GM18858 (cell line): ENCODE results near the gene ARID5A.
"Not testable (repeated sequence)": the region's sequence is repeated elsewhere in the genome, so short reads cannot be mapped to it uniquely, and the experiment has no call there.

ENCODE experiments used
- ATAC-seq: cut with Tn5 transposase; IDR thresholded peaks from one replicate; pipeline ENCODE4 v1.9.1; 2021; ENCODE audit not compliant: unreplicated experiment

ARID5A gene

DNA sequence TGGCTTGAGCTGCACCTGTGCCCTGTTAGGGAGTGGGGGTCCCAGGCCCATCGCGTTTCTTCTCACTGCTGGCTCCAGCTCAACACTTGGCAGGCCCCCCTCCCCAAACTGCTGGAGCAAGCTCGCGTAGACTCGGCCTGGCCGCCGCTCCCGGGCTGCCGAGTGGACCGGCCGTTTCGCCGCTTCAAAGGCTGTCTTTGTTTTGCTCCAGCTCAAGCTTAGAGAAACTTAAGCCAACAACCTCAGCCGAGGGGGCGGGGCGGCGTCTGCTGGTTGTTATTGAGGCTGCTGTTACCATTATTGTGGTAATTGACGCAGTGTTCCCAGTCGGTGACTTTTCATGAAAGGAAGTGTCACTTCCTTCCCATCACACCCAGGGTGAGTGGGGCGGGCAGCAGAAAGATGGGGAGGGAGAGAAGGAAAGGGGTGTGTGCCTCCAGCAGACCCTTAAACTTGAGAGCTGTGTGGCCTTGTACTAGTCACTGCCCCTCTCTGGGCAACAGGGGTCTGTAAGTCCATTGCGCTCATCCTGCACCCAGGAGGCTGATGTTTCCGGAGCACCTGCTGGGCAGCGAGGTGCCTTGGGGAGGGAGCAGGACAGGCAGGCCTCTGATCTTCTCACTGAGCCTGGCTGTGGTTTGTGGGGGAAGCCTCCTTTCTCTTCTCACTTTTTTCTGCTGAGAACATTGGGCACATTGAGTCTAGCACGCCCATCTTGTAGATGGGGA, 2.1 kb downstream of the ARID5A start:
- ATAC-seq, result no peak

DNA sequence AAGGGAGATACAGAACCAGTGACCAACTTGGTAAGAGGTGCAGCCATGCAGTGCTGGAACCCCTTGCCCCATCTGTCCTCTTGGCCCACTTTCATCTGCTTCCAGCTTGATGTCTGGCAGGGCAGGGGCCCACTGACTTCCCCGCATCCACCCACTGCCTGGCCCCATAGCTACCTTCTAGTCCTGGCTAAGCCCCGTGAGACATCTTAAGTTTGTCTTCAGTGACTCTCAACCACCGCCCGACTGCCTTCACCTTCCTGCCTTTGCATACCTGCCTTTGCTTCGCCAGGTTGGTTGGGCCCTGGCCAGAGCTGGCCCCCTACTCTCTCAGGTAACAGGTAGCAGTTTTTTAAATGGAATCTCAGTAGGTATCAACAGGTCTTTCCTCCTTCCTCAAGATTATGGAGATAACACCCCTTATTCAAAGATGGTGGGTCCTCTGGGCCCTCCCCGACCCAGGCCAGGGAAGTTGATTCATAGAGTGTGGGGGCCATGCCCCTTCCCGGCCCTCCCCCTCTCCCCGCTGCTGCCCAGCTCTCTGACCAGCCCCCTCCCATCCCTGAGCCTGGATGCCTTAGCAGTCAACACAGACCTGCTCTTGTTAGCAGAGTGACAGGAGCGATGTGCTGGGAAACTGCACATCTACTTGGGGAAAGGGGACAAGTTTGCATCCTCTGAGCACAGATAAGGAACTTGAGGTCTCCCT, 2.8 kb downstream of the ARID5A start:
- no peak for ATAC-seq

DNA sequence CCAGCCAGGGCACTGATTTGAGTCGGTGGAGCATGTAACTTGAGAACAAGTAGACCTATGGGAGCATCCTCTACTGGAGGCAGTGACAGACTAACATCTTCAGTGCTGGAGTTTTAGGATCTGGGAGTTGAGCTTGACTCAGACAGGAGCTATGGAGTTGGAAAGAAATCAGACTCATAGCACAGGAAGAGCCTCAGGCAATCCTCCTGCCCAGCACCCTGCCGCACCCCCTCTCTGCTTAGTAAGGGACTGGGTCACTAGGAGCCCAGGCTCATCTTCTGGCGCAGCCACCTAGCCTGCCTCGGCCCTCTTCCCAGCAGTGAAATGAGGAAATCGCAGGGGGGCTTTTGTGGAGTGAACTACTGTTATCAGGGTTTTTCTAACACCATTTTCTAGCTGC, 3.6 kb downstream of the ARID5A start:
- ATAC-seq, result no peak

DNA sequence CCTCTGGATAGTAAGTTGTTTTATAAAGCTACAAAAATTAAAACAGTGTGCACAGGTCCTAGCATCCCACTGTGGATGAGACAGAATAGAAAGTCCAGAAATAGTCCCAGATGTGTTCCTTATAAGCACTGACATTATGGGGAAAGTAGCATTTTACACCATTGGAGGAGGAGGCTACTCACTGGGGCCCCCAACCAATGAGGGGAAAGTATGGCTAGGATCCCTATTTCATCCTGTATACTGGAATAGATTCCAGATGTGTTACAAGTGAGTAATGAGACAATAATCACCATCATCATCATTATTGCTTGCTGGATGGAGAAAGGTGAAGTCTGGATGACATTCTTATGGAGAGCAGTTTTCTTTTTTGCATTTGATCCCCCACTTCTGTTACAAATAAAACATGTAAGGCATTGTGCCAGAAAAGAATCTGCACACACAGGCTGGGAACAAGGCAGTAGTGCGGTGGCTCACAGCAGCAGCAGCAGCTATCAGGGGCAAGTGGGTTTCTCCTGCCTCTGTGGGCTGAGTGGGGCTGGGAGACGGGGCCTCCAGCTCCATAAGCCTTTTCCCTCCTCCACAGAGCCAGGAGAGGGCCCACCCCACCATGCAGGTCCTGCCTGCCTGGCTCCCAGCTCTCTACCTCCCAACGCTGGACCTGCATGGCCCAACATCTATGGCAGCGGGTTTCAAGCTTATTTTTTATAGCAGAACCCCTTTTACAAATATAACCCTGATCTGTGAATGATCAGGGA, 5.0 kb downstream of the ARID5A start:
- no peak for ATAC-seq

DNA sequence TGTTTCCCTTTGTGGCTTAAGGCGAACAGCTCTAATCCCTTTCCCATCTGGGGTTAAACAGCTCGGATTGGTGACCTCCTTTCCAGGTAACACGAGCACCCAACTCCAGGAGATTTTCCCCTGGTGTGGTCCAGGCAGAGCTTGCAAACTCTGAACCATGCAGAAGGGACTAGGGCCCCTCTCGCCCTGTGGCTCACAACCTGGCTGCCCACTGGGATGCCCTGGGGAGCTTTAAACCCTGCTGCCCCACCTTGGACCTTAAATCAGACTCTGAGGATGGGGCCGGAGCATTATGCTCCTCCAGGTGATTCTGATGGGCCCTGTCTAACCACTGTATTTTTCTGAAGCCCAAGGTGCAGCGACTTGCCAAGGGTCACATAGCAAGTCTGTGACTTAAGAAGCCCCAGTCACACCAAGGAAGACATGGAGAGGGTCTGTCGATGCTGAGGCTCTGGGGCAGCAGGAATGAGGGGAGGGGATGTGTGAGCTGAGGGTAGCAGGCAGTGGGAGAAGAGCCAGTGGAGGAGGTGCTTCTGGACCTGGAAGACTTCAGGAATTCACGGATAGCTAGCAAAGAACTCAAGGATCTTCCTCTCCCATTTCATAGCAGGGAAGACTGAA, 5.9 kb downstream of the ARID5A start:
- ATAC-seq, result no peak

DNA sequence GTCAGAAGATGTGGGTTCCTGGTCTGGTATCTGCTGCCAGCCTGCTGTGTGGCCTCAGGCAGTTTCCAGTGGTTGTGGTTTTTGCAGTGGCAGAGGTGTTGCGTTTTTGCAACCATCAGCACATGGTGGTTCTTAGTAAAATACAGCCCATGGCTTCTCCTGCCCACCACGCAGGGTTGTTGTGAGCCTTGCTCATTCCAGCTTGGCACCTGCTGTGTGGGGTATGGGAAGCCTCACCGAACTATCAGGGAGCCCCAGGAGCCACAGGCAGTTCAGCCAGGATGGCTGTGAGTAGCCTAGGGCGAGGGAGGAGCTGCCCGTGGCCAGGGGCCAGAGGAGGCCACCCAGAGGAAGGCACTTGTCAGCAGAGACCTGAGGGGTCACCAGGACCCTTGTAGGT, 9.8 kb downstream of the ARID5A start:
- no peak for ATAC-seq

DNA sequence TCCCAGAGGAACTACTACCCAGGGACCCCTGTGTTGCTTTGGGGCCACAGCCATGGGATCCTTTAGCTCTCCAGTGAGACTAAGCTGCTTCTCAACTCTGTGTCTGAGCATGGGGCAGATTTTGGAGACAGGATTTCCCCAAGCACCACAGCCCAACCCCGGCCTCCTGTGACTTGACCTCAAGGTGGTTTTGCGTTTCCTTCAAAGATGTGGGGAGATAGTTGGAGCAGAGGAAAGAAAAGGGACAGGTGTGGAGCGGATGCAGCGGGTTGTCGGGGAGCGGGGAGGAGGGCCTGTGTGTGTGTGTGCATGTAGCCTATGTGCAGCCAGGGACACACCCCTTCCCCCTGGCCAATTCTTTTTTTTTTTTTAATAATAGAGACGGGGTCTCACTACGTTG, 10.2 kb downstream of the ARID5A start:
- ATAC-seq, result no peak

DNA sequence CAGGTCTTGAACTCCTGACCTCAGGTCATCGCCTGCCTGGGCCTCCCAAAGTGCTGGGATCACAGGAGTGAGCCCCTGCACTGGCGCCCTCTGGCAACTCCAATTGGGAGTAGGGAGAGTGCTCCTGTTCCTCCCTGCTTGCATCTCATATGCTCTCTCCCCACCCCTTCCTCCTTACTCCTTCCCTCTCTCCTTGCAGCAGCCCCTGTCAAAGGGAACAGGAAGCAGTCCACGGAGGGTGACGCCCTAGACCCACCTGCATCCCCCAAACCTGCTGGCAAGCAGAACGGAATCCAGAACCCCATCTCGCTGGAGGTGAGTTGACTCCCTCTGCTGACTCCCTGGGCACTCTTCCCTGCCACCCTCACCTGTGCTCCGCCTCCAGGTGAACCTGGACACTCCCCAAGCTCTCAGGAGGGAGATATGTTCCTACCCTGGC, 10.7 kb downstream of the ARID5A start:
- ATAC-seq, result no peak

DNA sequence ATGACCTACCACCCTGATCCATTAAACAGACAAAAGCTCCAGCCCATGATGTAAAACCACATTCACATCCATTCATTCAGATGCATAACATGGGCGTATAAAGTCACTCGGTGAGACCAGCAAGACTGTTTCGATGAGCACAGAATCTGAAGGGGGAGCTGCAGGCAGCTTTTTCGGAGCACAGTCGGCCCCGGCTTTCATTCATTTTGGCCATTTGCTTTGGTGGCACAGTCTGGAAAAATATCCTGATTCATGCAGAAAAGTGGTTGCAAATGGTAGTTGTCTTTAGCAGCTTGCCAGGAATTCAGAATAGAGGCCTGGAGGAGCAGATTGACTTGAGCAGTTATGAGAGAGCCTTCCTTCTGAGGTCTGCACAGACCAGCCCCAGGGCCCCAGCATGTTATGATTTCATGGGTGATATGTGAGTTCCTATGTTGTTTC, 11.2 kb downstream of the ARID5A start:
- no peak for ATAC-seq

DNA sequence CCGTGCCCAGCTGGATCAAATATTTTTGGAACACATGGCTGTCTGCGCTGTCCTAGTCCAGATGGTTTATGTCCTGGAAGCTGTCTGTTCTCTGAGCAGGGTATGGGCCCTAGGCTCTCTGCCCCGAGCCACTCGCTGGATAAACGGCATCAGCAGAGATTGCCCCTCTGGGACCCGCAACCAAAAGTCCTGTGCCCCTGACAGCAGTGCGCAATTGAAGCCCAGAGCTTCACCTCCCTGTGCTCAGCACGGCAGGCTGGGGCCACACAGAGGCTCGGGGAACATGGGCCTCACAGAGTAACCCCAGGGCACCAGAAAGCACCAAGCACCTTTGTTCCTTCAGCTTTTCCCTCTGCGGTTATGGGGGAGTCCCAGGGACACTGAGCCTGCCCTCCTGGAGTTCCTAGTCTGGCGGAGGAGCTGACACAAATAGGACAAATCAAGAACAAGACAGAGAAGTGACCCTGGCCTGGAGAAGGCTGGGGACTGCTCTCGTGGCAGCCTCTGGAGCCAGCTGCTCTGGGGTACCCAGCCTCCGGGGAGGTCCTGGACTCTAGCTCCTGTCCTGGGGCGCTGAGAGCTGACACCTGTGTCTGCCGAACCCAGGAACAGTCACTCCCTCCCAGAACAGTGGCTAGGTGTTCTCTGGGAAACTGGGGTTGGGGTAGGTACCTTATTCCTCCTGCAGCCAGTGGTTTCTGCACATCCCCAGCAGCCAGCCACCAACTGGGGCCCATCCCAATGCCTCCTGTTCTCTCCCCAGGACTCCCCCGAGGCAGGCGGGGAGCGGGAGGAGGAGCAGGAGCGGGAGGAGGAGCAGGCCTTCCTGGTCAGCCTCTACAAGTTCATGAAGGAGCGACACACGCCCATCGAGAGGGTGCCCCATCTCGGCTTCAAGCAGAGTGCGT, 12.3 kb downstream of the ARID5A start:
- ATAC-seq, result no peak

DNA sequence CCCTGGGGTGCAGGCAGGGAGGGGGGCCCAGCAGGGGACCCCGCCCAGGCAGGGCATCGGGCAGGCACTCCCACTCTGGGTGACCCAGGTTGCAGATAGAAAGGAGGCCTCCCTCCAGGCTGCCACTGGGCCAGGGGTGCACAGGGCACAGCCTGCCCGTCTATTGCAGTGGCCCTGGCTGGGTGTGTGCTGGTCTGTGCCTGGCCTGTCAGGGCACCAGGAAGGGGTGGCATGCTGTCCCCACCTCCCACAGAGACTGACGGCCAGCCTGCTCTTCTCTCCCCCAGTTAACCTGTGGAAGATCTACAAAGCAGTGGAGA, 12.9 kb downstream of the ARID5A start:
- ATAC-seq, result no peak

DNA sequence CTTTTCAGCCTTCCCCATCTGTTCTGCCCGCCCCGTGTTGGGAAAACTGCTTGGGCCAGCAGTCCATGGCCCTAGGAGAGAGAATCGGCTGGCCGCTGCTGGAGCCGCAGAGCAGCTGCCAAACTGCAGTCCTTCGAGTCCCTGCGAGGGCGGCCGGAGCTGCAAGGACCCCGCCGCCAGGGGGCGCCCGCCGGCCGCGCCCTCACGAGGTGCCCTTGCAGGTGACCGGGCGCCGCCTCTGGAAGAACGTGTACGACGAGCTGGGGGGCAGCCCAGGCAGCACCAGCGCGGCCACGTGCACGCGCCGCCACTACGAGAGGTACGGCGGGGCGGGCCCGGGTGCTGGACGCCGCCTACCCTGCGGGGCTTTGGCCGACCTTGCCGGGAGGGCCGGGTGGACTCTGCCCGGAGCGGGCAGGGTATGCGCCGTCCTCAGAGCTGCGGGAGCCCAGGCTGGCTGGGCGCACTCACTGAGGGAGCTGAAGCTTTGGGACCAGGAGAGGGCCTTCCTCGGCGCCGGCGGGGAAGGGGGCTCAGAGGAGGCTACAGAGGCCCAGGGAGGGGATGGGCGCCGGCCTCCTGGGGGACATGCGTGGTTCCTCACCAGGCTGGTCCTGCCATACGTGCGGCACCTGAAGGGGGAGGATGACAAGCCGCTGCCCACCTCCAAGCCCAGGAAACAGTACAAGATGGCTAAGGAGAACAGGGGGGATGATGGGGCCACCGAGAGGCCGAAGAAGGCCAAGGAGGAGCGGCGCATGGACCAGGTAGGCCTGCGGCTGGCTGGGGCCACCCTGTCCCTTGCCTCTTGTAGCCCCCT, 13.6 kb downstream of the ARID5A start:
- ATAC-seq, result no peak

DNA sequence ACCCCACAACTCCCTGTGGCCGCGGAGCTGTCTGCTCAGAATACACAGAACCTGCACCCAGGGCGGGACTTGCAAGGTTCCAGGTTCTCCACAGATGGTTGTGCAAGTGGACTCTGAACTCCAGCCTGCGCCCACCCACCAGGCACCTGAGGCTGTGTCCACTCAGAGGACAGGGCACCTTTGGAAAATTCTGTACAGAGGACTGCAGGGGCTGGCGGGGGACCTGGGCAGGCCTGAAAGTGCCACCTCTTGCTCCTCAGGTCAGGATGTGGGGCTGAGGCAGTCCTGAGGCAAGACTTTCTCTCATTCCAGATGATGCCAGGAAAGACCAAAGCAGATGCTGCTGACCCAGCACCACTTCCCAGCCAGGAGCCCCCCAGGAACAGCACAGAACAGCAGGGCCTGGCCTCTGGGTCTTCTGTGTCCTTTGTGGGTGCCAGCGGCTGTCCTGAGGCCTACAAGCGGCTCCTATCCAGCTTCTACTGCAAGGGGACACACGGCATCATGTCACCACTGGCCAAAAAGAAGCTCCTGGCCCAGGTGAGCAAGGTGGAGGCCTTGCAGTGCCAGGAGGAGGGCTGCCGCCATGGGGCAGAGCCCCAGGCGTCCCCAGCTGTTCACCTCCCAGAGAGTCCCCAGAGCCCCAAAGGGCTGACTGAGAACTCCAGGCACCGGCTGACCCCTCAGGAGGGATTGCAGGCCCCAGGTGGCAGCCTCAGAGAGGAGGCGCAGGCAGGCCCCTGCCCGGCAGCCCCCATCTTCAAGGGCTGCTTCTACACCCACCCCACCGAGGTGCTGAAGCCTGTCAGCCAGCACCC, 14.4 kb downstream of the ARID5A start:
- ATAC-seq, result no peak

DNA sequence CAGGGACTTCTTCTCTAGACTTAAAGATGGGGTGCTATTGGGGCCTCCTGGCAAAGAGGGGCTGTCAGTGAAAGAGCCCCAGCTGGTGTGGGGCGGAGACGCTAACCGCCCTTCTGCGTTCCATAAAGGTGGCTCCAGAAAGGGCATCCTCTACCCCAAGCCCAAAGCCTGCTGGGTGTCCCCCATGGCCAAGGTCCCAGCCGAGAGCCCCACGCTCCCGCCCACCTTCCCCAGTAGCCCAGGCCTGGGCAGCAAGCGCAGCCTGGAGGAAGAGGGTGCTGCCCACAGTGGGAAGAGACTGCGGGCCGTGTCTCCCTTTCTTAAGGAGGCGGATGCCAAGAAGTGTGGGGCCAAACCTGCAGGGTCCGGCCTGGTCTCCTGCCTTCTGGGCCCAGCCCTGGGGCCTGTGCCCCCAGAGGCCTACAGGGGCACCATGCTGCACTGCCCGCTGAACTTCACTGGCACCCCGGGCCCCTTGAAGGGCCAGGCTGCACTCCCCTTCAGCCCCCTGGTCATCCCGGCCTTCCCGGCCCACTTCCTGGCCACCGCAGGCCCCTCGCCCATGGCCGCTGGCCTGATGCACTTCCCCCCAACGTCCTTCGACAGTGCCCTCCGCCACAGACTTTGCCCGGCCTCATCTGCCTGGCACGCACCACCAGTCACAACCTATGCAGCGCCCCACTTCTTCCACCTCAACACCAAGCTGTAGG, 15.2 kb downstream of the ARID5A start:
- no peak for ATAC-seq

DNA sequence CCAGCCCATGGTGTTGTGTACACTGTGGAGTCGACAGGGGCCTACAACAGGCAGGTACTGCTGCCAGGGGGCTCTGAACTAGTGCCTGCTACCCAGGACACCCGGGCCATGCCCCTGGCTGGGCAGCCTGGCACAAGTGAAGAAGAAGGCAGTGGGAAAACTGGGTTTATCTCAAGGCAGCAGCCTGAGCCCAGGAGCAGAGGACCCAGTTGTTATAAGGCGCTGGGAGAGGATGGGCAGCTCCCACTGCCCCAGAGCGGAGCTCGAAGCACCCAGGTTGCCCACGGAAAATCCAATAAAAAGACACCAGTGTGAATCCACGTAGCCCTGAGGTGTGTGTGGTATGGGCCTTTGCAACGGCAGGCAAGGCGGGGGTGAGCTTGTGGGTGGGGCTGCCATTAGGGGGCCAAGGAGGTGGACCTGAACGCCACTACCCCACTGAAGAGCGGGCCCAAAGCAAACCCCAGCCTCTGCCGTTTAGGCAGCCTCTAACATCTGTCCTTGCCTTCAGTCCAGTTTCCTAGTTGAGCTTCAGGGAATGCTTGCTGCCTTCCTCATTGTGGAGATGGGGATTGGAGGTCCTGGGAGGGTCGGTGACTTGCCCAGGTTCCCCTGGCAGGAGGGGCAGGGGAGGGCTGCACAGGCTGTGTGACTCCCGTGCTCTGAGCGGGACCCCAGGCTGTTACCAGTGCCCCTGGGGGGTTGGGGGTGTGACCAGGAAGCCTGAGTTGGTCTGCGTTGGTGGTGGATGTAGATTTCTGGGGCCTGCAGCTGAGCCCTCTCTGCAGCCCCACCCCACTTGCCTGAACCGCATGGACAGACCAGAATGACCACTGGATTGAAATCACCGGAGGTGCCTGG, 16.0 kb downstream of the ARID5A start:
- ATAC-seq, result no peak

DNA sequence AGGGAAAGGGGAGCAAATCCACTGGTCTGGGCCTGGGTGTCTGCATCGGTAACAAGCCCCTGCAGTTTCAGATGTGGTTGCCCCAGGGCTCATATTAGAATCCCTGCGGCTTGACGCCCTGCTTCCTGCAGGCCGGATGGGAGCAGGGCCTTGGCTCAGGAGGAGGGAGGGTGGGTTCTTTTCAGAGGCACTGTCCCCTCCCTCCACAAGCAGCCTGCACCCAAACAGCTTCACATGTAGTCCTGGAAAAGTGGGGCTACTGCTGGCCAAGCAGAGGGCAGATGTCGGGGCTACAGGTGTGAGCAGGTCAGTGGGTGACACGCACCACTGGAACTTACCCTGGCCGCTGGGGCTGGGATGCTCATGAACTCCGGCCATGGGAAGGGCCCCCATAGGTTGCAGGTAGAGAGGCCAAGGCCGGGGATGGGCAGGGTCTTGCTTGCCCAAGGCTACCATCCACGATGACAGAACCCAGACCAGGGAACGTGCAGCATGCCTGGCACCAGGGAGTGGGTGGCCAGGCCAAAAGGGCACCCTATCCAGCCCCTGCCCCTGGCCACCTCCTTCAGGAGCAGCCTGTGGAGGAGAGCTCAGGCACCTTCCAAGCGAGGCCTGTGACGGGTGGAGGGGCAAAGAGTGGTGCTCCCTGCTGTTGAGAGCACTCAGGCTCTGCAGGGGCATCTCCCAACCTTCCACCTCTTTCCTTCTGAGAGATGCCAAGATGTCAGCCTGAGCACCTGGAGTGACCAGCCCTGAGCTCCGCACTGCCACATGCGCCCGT, 16.8 kb downstream of the ARID5A start:
- ATAC-seq, result no peak

DNA sequence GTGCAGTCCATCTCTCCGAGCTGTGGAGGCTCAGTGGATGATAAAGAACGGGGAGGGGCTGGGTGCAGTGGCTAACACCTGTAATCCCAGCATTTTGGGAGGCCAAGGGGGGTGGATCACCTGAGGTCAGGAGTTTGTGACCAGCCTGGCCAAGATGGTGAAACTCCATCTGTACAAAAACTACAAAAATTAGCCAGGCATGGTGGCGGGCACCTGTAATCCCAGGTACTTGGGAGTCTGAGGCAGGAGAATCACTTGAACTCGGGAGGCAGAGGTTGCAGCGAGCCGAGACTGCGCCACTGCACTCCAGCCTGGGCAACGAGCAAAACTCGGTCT, 17.4 kb downstream of the ARID5A start:
- not testable (repeated sequence) for ATAC-seq
